GM21717 (cell line): Measurements from ENCODE around the gene ZNF14.
A peak's percentile ranks its signal among the peaks of the same experiment; 100 is the strongest.
"Not testable (repeated sequence)": the region's sequence is repeated elsewhere in the genome, so short reads cannot be mapped to it uniquely, and the experiment has no call there.

Experiments
- ATAC-seq: cut with Tn5 transposase; IDR thresholded peaks from one replicate; pipeline ENCODE4 v1.9.1; 2021; ENCODE audit warnings: mild to moderate bottlenecking, moderate library complexity; ENCODE audit not compliant: unreplicated experiment

ZNF14 gene

GRCh38 chr19:19732579-19733501, at the start of gene ZNF14:
Gene ZNF14 (minus strand): TSS chr19:19733112. CDS start chr19:19732958, 154 bp downstream.
- peak; percentile 98 for ATAC-seq

GRCh38 chr19:19781791-19782190, 48.9 kb upstream of the ZNF14 start:
- not testable (repeated sequence) for ATAC-seq

GRCh38 chr19:19778666-19779065, 45.8 kb upstream of the ZNF14 start:
- no peak for ATAC-seq

- no peak for ATAC-seq
Observed at GRCh38 chr19:19777692-19778091, 44.8 kb upstream of the ZNF14 start.

GRCh38 chr19:19776206-19777008, 43.5 kb upstream of the ZNF14 start:
- ATAC-seq, result peak; percentile 96

- no peak for ATAC-seq
Observed at GRCh38 chr19:19775891-19776205, 42.9 kb upstream of the ZNF14 start.

- no peak for ATAC-seq
Observed at GRCh38 chr19:19774354-19775033, 41.6 kb upstream of the ZNF14 start.

- ATAC-seq, result not testable (repeated sequence)
Observed at GRCh38 chr19:19771963-19772362, 39.1 kb upstream of the ZNF14 start.

GRCh38 chr19:19769971-19770370, 37.1 kb upstream of the ZNF14 start:
- ATAC-seq, result not testable (repeated sequence)

GRCh38 chr19:19758164-19758563, 25.3 kb upstream of the ZNF14 start:
- ATAC-seq, result no peak

GRCh38 chr19:19752760-19753403, 20.0 kb upstream of the ZNF14 start:
- ATAC-seq, result no peak

GRCh38 chr19:19751846-19752245, 18.9 kb upstream of the ZNF14 start:
- no peak for ATAC-seq

- ATAC-seq, result no peak
Observed at GRCh38 chr19:19750842-19751790, 18.2 kb upstream of the ZNF14 start.

GRCh38 chr19:19749908-19750841, 17.3 kb upstream of the ZNF14 start:
- no peak for ATAC-seq

GRCh38 chr19:19749117-19749907, 16.4 kb upstream of the ZNF14 start:
- ATAC-seq, result no peak

GRCh38 chr19:19748249-19748938, 15.5 kb upstream of the ZNF14 start:
- no peak for ATAC-seq
